Tibial nerve (tissue), 3 donors: ENCODE results near the gene NMD3.

Experiments used
- POLR2A ChIP-seq, 2 donors: fragments of 450-650 bp; IDR thresholded peaks; one replicate each; pipeline ENCODE4 v1.6.1; 2017; ENCODE audit warnings: antibody characterized with exemption in 2 of 2, mild to moderate bottlenecking in 2 of 2, moderate library complexity in 2 of 2
- TF ChIP-seq, protein P1 (sequence below), 5 experiments: fragments of 200-600 bp in 3 of 5; fragments of 450-650 bp in 2 of 5; sonication (generic) in 3 of 5; IDR thresholded peaks; one replicate each; pipeline ENCODE4 v1.5.1; 2016 to 2019; ENCODE audit warnings: antibody characterized with exemption in 5 of 5, mild to moderate bottlenecking in 3 of 5, moderate library complexity in 2 of 5

DNA sequence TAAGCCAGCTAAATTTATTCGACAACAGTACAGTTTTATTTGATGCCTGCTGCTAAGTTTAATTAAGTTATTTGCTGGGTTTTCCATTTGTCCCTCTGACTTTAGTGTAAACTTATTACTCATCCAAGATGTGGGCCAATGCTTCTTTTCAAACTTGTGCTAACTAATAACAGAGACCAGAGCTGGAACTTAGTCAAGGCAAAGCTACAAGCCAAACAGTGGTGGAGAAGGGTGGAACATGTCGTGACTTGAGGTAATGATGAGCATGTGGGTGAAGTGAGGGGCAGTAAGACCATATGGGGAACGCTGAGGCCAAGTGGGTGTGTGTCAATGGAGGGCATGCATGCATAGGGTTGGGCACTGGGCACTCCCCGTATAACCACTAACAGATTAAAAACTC, 63.9 kb downstream of the NMD3 start:
- TF ChIP-seq, protein P1, sequence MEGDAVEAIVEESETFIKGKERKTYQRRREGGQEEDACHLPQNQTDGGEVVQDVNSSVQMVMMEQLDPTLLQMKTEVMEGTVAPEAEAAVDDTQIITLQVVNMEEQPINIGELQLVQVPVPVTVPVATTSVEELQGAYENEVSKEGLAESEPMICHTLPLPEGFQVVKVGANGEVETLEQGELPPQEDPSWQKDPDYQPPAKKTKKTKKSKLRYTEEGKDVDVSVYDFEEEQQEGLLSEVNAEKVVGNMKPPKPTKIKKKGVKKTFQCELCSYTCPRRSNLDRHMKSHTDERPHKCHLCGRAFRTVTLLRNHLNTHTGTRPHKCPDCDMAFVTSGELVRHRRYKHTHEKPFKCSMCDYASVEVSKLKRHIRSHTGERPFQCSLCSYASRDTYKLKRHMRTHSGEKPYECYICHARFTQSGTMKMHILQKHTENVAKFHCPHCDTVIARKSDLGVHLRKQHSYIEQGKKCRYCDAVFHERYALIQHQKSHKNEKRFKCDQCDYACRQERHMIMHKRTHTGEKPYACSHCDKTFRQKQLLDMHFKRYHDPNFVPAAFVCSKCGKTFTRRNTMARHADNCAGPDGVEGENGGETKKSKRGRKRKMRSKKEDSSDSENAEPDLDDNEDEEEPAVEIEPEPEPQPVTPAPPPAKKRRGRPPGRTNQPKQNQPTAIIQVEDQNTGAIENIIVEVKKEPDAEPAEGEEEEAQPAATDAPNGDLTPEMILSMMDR (IDR thresholded peaks at IDR 0.05) = no peak
- TF ChIP-seq POLR2A (IDR thresholded peaks at IDR 0.05) = no peak
